Esophagus squamous epithelium (tissue), 5 donors: Measurements from ENCODE around the gene STRIP2. TPM values are rescaled to one million over a fixed set of nuclear protein-coding genes. Genes with fewer than 3 reads are reported as not detected.
"Not testable (repeated sequence)": the region's sequence is repeated elsewhere in the genome, so short reads cannot be mapped to it uniquely, and the experiment has no call there.

Experiments
- DNase-seq: peaks from one replicate; lab custom pipeline; 2025; lab: John Stamatoyannopoulos, UW
- H3K27ac ChIP-seq, 4 donors: fragments of 200-600 bp; sonication (generic); one replicate each; pipeline ENCODE4 v1.5.1; 2016 to 2019; ENCODE audit warnings: mild to moderate bottlenecking in 1 of 4
- H3K27me3 ChIP-seq, 4 donors: fragments of 200-600 bp; sonication (generic); 1 replicate in 3 of 4; 2 replicates in 1 of 4; pipeline versions ENCODE4 v1.5.1 to v1.6.0; 2017 to 2021; ENCODE audit warnings: antibody characterized with exemption in 1 of 4
- H3K36me3 ChIP-seq, 3 donors: fragments of 200-600 bp; sonication (generic); one replicate each; pipeline ENCODE4 v1.5.1; 2016 to 2019
- H3K4me1 ChIP-seq, 3 donors: fragments of 200-600 bp; sonication (generic); one replicate each; pipeline ENCODE4 v1.5.1; 2017 to 2019
- H3K4me3 ChIP-seq, 4 donors: fragments of 200-600 bp; sonication (generic); 1 replicate in 3 of 4; 2 replicates in 1 of 4; pipeline ENCODE4 v1.5.1; 2016 to 2019; ENCODE audit warnings: mild to moderate bottlenecking in 2 of 4, moderate library complexity in 1 of 4
- H3K9me3 ChIP-seq, 3 donors: fragments of 200-600 bp; sonication (generic); one replicate each; pipeline ENCODE4 v1.5.1; 2016 to 2019
- POLR2A ChIP-seq, 4 donors: fragments of 450-650 bp; IDR thresholded peaks; one replicate each; pipeline ENCODE4 v1.6.1; 2017; ENCODE audit warnings: antibody characterized with exemption in 4 of 4, mild to moderate bottlenecking in 4 of 4, moderate library complexity in 3 of 4
- WGBS, 2 donors: methylation state at CpG; one replicate each; pipeline ENCODE4 v1.1.5; 2018; 5-methylcytosine and 5-hydroxymethylcytosine counted together
- intact Hi-C: fragments of 100-400 bp; cut with DNase I; formaldehyde crosslinking; loops from one replicate; pipeline ENCODE4 v1.15.0; 2022
- total RNA-seq, 4 donors: library from RNA; depleted of rRNA; stranded (reverse); fragments of >200 nt; gene quantifications; one replicate each; pipeline ENCODE4 v1.1.0, GENCODE V29; 2016
- TF ChIP-seq, protein P1 (sequence below), 6 experiments: fragments of 450-650 bp in 4 of 6; fragments of 200-600 bp in 2 of 6; sonication (generic) in 2 of 6; IDR thresholded peaks; one replicate each; pipeline ENCODE4 v1.5.1; 2016 to 2019; ENCODE audit warnings: antibody characterized with exemption in 6 of 6, mild to moderate bottlenecking in 4 of 6, moderate library complexity in 4 of 6
- donor health status: DM: yes; HTN: yes; CAD: no.

STRIP2 gene
- total RNA-seq, 4 donors from 2014 or later = 0.76 to 6.3 (median 1.5) TPM

- peaks cover 0 to 8% (median 0%) of the 10 kb centered on the region in 3 donors for H3K4me1 ChIP-seq
- 35 to 40% methylated on average over 2 of the region's 2 CpGs for WGBS, 2 donors
- H3K9me3 ChIP-seq = peaks cover 0 to 8% (median 4%) of the 10 kb centered on the region in 3 donors
- no peak overlapping the region for H3K27ac ChIP-seq
- no peak overlapping the region for H3K4me3 ChIP-seq
- no peak for DNase-seq
- TF ChIP-seq, protein P1, sequence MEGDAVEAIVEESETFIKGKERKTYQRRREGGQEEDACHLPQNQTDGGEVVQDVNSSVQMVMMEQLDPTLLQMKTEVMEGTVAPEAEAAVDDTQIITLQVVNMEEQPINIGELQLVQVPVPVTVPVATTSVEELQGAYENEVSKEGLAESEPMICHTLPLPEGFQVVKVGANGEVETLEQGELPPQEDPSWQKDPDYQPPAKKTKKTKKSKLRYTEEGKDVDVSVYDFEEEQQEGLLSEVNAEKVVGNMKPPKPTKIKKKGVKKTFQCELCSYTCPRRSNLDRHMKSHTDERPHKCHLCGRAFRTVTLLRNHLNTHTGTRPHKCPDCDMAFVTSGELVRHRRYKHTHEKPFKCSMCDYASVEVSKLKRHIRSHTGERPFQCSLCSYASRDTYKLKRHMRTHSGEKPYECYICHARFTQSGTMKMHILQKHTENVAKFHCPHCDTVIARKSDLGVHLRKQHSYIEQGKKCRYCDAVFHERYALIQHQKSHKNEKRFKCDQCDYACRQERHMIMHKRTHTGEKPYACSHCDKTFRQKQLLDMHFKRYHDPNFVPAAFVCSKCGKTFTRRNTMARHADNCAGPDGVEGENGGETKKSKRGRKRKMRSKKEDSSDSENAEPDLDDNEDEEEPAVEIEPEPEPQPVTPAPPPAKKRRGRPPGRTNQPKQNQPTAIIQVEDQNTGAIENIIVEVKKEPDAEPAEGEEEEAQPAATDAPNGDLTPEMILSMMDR (IDR thresholded peaks at IDR 0.05) = no peak
- TF ChIP-seq POLR2A (IDR thresholded peaks at IDR 0.05) = no peak
- no peaks in the 10 kb centered on the region for H3K27me3 ChIP-seq
- intact Hi-C loops = no loop called here
- no peaks in the 10 kb centered on the region for H3K36me3 ChIP-seq
Measured at GRCh38 chr7:129443612-129444011, 9.4 kb downstream of the STRIP2 start.

DNA sequence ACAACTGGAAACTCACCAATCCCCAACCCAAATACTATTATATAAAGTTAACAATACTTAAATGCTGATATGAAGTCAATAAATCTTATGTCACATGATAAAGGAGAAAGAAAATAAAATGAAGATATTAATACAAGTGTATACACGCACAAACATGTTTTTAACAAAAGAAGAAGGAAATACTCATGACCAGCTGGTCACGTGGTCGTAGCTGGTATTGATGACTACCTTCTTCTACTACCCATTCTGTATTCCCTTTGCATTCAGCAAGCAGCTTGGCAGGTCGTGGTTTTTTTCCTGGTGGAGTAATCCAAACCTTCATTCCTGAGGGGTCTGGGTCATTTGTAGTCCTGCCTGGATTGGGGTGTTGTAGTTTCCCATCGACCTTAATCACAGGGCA lies 10.5 kb downstream of the STRIP2 start:
- H3K36me3 ChIP-seq, H3K4me1 ChIP-seq, H3K4me3 ChIP-seq, DNase-seq, H3K27ac ChIP-seq, H3K27me3 ChIP-seq, intact Hi-C loops: not testable (repeated sequence)
- H3K9me3 ChIP-seq = peaks cover 0 to 18% (median 9%) of the 10 kb centered on the region in 3 donors
- 63 to 75% methylated on average over 5 of the region's 5 CpGs for WGBS, 2 donors

GRCh38 chr7:129446925-129447324 lies 12.7 kb downstream of the STRIP2 start:
- H3K4me1 ChIP-seq, H3K27ac ChIP-seq, DNase-seq, H3K4me3 ChIP-seq, intact Hi-C loops, H3K36me3 ChIP-seq, H3K27me3 ChIP-seq: not testable (repeated sequence)
- 25 to 50% methylated on average over 2 of the region's 2 CpGs for WGBS, 2 donors
- peaks cover 0 to 18% (median 9%) of the 10 kb centered on the region in 3 donors for H3K9me3 ChIP-seq

GRCh38 chr7:129447445-129447844 lies 13.2 kb downstream of the STRIP2 start:
- H3K36me3 ChIP-seq, DNase-seq, intact Hi-C loops, H3K4me3 ChIP-seq, H3K27ac ChIP-seq, H3K4me1 ChIP-seq, H3K27me3 ChIP-seq: not testable (repeated sequence)
- WGBS, 2 donors = 92 to 95% methylated on average over 6 of the region's 6 CpGs
- H3K9me3 ChIP-seq = peaks cover 0 to 18% (median 9%) of the 10 kb centered on the region in 3 donors

DNA sequence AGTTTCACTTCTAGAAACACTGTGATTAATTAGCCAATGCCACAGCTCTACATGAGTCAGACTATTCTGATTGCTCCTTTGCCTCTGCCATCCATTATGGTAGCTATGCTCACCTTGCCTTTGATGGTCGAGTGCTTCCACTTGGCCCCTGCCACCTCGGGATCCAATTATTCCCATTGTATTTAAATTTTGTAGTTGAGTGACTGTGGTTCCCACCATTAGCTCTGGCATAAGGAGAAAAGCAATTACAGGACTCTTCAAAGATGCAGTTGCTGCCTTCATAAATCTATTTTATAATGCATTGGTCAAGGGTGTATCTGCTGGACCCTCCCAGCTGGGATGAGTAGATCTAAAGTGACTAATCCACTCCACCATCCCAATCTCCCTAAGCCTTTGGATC lies 14.4 kb downstream of the STRIP2 start:
- WGBS, 2 donors = 76 to 94% methylated on average over 2 of the region's 2 CpGs
- intact Hi-C loops, H3K4me1 ChIP-seq, DNase-seq, H3K4me3 ChIP-seq, H3K36me3 ChIP-seq, H3K27me3 ChIP-seq, H3K27ac ChIP-seq: not testable (repeated sequence)
- peaks cover 0 to 18% (median 9%) of the 10 kb centered on the region in 3 donors for H3K9me3 ChIP-seq

DNA sequence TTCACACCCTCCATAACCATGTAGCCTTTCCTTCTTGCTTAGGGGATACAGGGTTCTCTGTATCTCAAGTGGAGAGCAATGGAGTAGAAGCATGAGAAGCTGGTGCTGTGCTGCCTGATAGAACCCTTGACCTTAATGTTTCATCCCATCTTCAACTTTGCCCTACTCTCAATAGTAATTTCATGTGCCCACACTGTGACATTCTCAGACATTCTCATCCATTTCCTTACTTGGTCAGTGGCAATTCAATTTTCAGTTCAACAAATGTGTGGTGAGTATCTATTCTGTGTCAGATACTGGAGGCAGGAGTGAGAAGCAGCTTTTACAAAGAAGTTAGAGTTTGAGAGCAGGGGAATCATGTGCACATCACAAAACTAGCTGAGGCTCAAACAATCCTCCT lies 16.1 kb downstream of the STRIP2 start:
- TF ChIP-seq POLR2A (IDR thresholded peaks at IDR 0.05) = no peak
- TF ChIP-seq, protein P1 (IDR thresholded peaks at IDR 0.05) = no peak
- Histone ChIP-seq H3K36me3 (no peaks in the 10 kb centered on the region), H3K4me3 (no peak overlapping the region), H3K4me1 (no peaks in the 10 kb centered on the region), H3K9me3 (peaks cover 0 to 18% (median 9%) of the 10 kb centered on the region in 3 donors), H3K27ac (no peak overlapping the region), H3K27me3 (no peaks in the 10 kb centered on the region)
- DNase-seq = no peak
- intact Hi-C loops = no loop called here

DNA sequence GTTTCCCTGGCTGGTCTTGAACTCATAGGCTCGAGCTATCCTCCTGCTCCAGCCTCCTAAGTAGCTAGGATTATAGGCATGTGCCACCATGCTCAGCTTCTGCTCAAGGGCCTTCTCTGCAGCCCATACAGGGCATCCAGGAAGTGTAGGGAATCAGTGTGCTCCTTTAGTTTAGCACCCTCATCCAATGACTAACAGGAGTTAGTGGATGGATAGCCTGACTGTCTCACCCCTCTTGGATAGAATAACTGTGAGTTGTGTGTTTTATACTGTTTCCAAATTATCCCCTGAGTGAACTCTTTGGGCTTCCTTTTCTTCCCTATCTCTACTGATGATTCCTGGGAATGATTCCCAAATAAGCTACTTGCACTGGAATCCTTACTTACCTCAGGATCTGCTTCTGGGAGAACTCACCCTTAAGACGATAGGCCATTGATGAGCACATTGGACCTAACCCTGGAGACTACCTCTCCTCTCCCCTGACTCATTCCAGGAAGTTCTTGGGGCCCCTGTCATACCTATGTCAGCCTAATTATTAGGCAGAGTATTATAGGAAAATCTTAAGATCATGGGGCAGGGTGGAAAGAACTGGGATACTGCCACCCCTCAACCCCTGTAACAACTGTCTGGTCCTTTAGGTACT lies 18.5 kb downstream of the STRIP2 start:
- peaks cover 0 to 18% (median 9%) of the 10 kb centered on the region in 3 donors for H3K9me3 ChIP-seq
- no peaks in the 10 kb centered on the region for H3K36me3 ChIP-seq
- TF ChIP-seq POLR2A (IDR thresholded peaks at IDR 0.05) = no peak
- TF ChIP-seq, protein P1 (IDR thresholded peaks at IDR 0.05) = no peak
- H3K27me3 ChIP-seq = no peaks in the 10 kb centered on the region
- no peak for DNase-seq
- 76 to 90% methylated on average over 1 to 2 of the region's 2 CpGs for WGBS, 2 donors
- no peaks in the 10 kb centered on the region for H3K4me1 ChIP-seq
- intact Hi-C loops = no loop called here
- H3K27ac ChIP-seq = no peak overlapping the region
- no peak overlapping the region for H3K4me3 ChIP-seq
